ENCODE results near the gene SLC39A6. TPM values are rescaled to one million over a fixed set of nuclear protein-coding genes. Genes with fewer than 3 reads are reported as not detected.

The SLC39A6 gene
- total RNA-seq, 1 experiment from 2014 or later, result 47.6 TPM

DNA sequence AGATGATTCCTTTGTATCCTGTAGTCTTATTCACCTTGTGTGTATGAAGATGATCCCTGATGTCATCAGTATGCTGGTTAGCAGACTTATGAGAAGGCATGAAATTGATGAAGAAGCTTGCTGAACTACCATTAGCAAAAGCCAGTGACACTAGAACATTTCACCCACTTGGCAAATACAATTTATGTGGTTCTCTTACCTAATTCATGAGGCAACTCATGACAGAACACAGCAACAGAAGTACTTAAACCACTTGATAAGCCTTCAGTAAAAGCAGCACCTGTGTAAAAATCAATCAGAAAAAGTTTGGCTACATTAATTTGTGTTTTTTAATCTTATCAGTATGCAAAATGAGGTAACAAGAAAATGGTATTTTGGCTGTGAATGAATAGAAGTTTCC is 16.8 kb downstream of the SLC39A6 start:
- POLR2A ChIA-PET, result no interaction called here
- peaks cover 11% of the 10 kb centered on the region for H3K36me3 ChIP-seq (ENCODE audit: control insufficient read depth, insufficient read depth, low read length)
- no peak for ATAC-seq

DNA sequence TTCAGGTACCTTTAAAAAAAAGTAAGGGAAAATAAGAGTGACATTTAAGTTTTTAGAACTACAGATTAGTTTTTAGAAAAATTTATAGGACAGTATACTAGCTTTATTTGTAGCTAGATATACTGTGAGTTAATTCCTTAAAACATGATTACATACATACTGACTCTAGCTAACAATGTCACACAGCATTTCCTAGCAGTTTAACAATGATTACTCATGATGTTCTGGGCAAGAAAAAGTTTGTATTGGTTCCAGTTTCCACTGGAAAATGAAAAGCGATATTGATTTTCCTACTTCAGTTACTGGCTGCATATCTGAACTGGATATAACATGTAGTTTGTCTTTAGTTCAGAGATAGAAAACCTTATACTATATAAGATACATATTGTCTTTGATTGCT is 19.4 kb downstream of the SLC39A6 start:
- in situ Hi-C loops (cut with HindIII; ENCODE audit: low pct_unique_long_range_greater_than_20kb, low sequenced_read_pairs) (no loop called here), intact Hi-C loops (cut with micrococcal nuclease; ENCODE audit: unreplicated experiment) (no loop called here)
- no peaks in the 10 kb centered on the region for H3K27me3 ChIP-seq (ENCODE audit: control insufficient read depth, insufficient read depth, low read length)
- no TSS peak for BruUV-seq (replicated peaks)
- no peaks in the 10 kb centered on the region for H3K9me3 ChIP-seq (ENCODE audit: control insufficient read depth, insufficient read depth, low read depth, low read length)
- no peaks in the 10 kb centered on the region for H3K4me1 ChIP-seq (ENCODE audit: control insufficient read depth, insufficient read depth, low read length)
- ChIA-PET CTCF (no interaction called here), POLR2A (no interaction called here)
- ATAC-seq (no peak), DNase-seq (ENCODE audit: low read depth, low spot score) (no peak)
- no peak overlapping the region for H3K27ac ChIP-seq (ENCODE audit: low read length)
- TF ChIP-seq SIN3A (IDR thresholded peaks at IDR 0.05; ENCODE audit: borderline replicate concordance, insufficient read depth, low read depth, low read length), result no peak
- no peak for TF ChIP-seq POLR2AphosphoS5 (IDR thresholded peaks at IDR 0.05; ENCODE audit: low read depth, low read length)
- TF ChIP-seq REST (IDR thresholded peaks at IDR 0.05; ENCODE audit: insufficient read depth in 1 of 2, low read depth in 2 of 2, low read length in 1 of 2), result no peak
- TF ChIP-seq TCF7L2 (IDR thresholded peaks at IDR 0.05; ENCODE audit: low read depth, low read length), result no peak
- TF ChIP-seq CTCF (IDR thresholded peaks at IDR 0.05), result no peak
- no peak overlapping the region for H3K4me3 ChIP-seq (ENCODE audit: low read depth in 2 of 2, low read length in 2 of 2)
- H3K36me3 ChIP-seq (ENCODE audit: control insufficient read depth, insufficient read depth, low read length), result peaks cover 11% of the 10 kb centered on the region

More for the DNA sequence above, 16.8 kb downstream of the SLC39A6 start:
- Histone ChIP-seq H3K27ac (ENCODE audit: low read length) (no peak overlapping the region), H3K27me3 (ENCODE audit: control insufficient read depth, insufficient read depth, low read length) (no peaks in the 10 kb centered on the region), H3K4me1 (ENCODE audit: control insufficient read depth, insufficient read depth, low read length) (no peaks in the 10 kb centered on the region), H3K4me3 (ENCODE audit: low read depth in 2 of 2, low read length in 2 of 2) (no peak overlapping the region), H3K9me3 (ENCODE audit: control insufficient read depth, insufficient read depth, low read depth, low read length) (no peaks in the 10 kb centered on the region)
- intact Hi-C loops (cut with micrococcal nuclease; ENCODE audit: unreplicated experiment), result no loop called here
- in situ Hi-C loops (cut with HindIII; ENCODE audit: low pct_unique_long_range_greater_than_20kb, low sequenced_read_pairs), result no loop called here
- no peak for TF ChIP-seq TCF7L2 (IDR thresholded peaks at IDR 0.05; ENCODE audit: low read depth, low read length)
- no peak for TF ChIP-seq CTCF (IDR thresholded peaks at IDR 0.05)
- TF ChIP-seq REST (IDR thresholded peaks at IDR 0.05; ENCODE audit: insufficient read depth in 1 of 2, low read depth in 2 of 2, low read length in 1 of 2), result no peak
- TF ChIP-seq SIN3A (IDR thresholded peaks at IDR 0.05; ENCODE audit: borderline replicate concordance, insufficient read depth, low read depth, low read length), result no peak
- no peak for TF ChIP-seq POLR2AphosphoS5 (IDR thresholded peaks at IDR 0.05; ENCODE audit: low read depth, low read length)
- CTCF ChIA-PET, result no interaction called here
- DNase-seq (ENCODE audit: low read depth, low spot score), result no peak
- no TSS peak for BruUV-seq (replicated peaks)

All from Panc1 (cell line).